ENCODE results near the gene MS4A12.
"Not testable (repeated sequence)": the region's sequence is repeated elsewhere in the genome, so short reads cannot be mapped to it uniquely, and the experiment has no call there.

Gene MS4A12, protein sequence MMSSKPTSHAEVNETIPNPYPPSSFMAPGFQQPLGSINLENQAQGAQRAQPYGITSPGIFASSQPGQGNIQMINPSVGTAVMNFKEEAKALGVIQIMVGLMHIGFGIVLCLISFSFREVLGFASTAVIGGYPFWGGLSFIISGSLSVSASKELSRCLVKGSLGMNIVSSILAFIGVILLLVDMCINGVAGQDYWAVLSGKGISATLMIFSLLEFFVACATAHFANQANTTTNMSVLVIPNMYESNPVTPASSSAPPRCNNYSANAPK

DNA sequence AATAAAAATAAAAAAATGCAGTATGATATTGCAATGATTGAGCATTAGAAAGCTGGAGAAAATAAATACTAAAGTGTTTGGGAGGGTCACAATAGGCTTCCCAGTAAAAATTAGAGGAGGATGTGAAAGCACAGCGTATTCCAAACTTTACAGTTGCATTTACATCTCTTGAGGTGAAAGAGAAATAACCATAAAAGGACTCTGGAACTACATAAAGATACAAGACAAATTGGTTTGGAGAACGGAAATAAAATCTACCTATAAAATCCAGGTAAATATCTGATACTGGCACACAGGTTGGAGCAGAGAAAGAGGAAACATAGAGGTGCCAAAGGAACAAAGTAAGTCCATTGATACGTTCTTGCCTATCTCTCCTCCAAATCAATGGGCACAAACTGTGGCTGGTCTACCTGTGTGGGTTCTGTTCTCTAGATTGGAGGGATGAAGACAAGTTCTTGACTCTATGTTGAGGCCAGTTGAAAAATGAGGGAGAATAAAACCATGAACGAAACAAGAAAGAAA, at the start of gene MS4A12:
MS4A12 (plus strand) TSS at position 291 of the 522 bp plus-strand sequence. CDS start 4,541 bp downstream, outside the sequence.
- no peak for DNase-seq (ENCODE audit: low read depth in 1 of 2, low spot score in 1 of 2)

DNA sequence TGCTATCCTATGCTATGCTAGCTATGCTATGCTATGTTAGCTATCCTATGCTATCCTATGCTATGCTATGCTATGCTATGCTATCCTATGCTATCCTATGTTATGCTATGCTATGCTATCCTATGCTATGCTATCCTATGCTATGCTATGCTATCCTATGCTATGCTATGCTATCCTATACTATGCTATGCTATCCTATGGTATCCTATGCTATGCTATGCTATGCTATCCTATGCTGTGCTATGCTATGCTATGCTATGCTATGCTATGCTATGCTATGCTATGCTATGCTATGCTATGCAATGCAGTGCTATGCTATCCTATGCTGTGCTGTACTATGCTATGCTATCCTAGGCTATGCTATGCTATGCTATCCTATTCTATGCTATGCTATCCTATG, 45.5 kb upstream of the MS4A12 start:
- no peak for DNase-seq (ENCODE audit: low read depth in 1 of 2, low spot score in 1 of 2)

DNA sequence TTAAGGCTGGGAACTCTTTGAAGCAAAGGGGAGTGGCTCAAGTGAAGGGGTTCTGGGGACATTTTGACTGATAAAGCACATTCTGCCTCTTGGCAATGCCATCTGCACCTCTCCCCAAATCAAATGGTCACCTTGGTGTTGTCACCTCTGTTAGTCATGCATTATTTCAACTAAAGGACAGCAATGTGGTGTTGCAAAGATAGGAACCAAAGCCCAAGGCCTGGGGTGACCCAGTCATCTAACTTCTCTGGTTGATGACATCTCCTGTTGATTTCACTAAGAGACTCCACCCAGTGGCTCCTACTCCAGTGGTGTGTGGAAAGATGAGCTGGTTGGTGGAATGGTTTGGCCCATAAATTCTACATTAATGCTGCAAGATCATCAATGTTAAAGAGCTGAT, 44.7 kb upstream of the MS4A12 start:
- DNase-seq (ENCODE audit: low read depth in 1 of 2, low spot score in 1 of 2), result no peak

DNA sequence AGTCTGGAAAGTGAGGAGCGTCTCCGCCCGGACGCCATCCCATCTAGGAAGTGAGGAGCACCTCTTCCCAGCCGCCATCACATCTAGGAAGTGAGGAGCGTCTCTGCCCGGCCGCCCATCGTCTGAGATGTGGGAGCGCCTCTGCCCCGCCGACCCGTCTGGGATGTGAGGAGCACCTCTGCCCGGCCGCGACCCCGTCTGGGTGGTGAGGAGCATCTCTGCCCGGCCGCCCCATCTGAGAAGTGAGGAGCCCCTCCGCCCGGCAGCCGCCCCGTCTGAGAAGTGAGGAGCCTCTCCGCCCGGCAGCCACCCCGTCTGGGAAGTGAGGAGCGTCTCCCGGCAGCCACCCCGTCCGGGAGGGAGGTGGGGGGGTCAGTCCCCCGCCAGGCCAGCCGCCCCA, 41.4 kb upstream of the MS4A12 start:
- not testable (repeated sequence) for DNase-seq (ENCODE audit: low read depth in 1 of 2, low spot score in 1 of 2)

DNA sequence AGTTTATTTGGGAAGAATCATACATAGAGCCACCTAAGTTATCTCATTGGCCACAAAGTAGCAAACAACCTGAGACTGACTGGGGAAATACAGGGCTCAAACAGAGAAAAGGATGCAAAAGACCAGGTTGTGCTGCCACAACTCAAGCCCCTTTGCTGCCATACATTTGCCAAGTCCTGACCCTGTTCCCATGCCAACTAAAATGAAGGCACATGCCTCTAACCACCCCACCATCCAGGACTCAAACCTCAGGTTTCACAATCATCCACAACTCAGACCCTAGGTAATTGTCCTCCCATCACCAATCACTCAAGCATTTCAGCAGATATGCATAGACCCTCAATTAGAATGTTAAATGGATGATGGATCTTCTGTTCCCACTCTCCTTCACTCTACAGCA, 38.4 kb upstream of the MS4A12 start:
- DNase-seq (ENCODE audit: low read depth in 1 of 2, low spot score in 1 of 2), result no peak

DNA sequence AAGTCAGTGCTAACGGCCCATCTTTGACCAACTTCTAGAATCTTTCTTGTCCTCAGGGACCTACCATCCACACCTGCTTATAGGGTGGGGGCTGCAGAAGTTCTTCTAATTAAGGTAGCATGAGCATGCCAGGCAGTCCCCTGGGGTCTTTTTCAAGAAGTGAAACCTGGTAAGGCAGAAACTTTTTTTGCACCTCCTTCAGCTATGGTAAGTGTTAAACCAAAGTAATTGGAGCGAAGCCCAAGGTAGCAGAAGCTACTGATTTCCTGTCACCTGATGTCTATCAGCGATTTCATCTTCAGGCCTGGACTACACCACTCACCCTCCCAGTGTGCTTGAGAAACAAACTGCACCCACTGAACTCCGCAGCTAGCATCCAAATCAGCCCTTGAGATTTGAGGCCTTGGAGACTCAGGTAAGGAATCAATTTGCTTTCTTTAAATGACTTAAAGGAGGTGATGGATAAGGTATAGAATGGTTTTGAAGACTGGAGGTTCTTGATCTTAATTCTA, 37.0 kb upstream of the MS4A12 start, which contains the start of gene MS4A1:
MS4A1 (plus strand) TSS at position 317 of the 512 bp plus-strand sequence. CDS start 6,528 bp downstream, outside the sequence.
- no peak for DNase-seq (ENCODE audit: low read depth in 1 of 2, low spot score in 1 of 2)

DNA sequence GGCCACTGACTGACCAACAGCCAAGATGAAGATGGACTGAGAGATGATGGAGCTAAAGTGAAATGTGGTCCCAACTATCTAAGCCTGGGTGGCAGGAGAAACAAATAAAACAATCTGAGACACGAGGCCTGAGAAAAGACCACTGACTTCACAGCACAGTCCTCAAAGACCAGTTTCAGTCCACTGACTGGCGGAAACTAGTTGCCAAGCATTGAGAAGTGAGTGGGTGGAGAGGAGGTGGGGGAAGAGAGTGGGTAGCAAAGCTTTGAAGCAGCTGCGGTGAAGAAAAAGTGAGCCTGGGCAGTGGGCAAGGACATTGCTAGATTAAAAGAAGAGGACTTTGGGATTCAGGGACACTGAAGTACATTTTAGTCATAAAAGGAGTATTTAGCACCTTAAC, 35.0 kb upstream of the MS4A12 start:
- no peak for DNase-seq (ENCODE audit: low read depth in 1 of 2, low spot score in 1 of 2)

DNA sequence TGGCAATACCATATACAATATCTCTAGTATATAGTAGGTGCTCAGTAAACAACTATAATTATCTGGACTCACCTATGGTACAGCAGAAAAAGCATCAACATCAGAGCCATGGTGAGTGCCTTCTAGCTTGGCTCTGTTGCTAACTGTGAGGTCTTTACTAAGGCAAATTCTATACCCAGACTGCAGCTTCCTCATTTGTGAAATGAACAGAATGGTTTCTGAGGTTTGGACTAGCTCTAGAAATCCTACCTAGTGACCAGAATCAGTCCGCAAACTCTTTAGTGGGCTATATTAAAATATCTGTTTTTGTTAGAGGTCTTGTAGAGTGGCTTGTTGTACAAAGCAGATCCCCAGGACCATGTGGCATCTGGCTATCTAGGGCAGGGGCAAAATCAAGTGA, 33.2 kb upstream of the MS4A12 start:
- DNase-seq (ENCODE audit: low read depth in 1 of 2, low spot score in 1 of 2), result no peak

DNA sequence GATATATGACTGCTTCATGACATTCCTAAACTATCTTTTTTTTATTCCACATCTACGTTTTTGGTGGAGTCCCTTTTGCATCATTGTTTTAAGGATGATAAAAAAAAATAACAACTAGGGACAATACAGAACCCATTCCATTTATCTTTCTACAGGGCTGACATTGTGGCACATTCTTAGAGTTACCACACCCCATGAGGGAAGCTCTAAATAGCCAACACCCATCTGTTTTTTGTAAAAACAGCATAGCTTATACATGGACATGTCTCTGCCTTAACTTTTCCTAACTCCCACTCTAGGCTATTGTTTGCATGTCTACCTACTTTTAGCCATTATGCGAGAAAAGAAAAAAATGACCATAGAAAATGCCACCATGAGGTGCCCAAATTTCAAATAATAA, 23.7 kb upstream of the MS4A12 start:
- DNase-seq (ENCODE audit: low read depth in 1 of 2, low spot score in 1 of 2), result no peak

DNA sequence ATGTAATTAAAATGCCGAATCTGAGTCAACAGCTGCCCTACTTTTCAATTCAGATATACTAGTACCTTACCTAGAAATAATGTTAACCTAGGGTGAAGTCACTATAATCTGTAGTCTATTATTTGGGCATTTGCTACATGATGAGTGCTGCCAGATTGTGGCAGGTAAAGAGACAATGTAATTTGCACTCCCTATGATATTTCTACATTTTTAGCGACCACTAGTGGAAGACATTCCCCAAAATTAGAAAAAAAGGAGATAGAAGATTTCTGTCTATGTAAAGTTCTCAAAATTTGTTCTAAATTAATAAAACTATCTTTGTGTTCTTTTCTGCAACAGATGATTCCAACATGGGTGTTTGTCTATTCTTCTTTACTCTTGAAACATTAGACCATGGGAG, 22.9 kb upstream of the MS4A12 start:
- DNase-seq (ENCODE audit: low read depth in 1 of 2, low spot score in 1 of 2), result no peak

DNA sequence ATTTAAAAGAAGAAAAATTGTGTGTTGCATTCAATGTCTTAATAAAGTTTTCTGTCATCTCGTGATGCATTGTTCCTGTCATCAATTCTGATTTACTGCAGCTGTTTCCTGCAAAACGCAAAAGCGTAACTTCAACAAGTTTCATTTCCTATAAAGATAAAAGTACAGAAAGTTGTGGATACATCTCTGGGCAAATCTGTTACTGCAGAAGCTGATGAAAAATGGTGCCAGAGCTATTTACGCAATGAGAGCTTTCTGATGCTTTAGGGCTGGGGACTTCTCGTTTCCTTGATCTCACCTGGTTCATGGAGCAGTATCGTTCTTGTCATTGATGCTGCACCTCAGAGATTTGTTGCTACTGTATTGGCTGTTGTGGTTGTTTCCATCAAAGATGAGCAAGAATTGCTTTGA, 15.5 kb upstream of the MS4A12 start:
- DNase-seq (ENCODE audit: low read depth in 1 of 2, low spot score in 1 of 2), result no peak

DNA sequence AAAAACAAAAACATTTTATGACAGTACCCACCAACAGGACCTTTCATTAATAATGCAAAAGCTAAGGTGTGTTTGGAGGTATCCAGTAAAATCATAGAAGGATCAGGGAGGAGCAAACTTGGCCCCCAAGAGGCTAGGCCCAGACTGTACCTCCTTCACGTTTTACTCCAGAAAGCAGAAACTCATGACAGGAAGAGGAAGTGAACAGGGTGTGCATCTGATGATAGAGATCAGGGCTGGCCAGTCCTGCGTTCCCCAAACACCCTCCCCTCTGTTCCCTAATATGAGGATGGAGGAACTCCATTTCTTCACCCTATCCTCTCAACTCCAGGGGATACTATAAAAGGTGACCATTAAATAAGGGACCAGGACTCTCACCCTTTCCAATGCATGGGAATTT, 10.2 kb upstream of the MS4A12 start:
- DNase-seq (ENCODE audit: low read depth in 1 of 2, low spot score in 1 of 2), result no peak

DNA sequence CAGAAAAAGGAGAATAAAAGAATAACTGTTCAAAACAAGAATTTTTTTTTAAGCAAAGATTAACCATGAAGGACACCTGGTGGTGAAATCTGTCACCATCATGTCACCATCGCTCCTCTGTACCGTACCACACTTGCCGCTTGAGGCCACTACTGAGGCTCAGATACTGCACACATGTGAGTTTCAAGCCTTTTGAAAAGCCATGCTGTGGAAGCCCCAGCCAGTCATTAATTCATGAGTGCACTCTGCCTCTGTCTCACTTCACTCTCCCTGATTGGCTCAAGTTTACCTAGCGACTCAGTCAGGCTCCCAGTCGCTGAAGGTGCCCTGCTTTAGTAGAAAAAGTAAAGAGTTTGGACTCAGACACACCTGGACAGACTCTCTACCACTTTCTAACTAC, 6.6 kb upstream of the MS4A12 start:
- no peak for DNase-seq (ENCODE audit: low read depth in 1 of 2, low spot score in 1 of 2)

DNA sequence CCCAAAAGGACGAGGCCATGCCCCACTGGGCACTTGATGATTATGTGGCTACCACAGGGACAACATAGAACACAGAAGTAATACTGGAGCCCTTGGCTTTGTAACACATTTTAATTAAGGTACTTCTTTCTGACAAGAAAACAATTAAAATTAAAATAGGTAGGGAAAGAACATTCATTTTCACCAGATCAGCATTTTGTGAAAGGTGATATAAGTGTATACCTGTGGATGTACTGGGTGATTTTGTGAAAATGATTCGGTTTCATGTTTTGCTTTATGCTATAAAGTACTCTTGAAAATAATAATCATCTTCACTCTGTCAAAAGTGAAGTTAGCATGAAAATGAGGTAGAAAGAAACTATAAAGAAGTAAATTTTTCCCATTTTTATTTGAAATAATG, 876 bp downstream of the MS4A12 start:
- no peak for DNase-seq (ENCODE audit: low read depth in 1 of 2, low spot score in 1 of 2)

DNA sequence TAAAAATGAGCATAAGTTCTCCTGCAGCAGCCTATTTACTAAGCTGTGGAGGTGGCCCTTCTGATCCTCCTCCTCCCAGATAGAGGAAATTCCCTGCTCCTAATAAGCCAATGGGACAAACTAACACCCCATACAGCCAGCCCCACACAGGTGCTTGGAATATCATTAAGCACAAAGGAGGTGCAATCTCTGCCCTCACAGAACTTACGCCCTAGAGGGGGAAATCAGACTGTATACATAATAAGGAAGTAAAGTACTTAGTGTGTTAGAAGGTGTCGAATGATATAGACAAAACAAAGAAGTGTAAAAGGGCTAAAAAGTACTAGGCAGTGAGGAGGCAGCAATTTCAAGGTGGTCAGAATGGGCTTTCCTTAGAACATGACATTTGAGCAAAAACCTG, 5.8 kb downstream of the MS4A12 start:
- DNase-seq (ENCODE audit: low read depth in 1 of 2, low spot score in 1 of 2), result no peak

DNA sequence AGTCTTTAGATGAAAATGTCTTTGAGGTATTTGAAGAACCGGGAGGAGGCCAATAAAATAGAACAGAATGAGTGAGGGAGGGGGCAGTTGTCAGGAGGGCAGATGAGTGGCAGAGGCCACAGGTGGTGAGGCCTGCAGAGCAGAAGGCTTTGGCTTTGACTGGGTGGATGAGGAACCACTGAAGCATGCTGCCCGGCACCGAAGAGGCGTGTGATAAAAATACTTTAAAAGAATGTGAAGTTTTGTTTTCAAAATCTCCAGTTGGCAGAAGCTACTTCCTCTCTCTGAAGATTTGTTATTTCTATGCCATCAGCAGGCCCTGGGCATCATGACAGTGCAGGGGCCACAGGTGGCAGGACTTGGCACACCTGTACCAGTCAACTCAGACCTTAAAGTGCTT, 6.3 kb downstream of the MS4A12 start:
- DNase-seq (ENCODE audit: low read depth in 1 of 2, low spot score in 1 of 2), result no peak

DNA sequence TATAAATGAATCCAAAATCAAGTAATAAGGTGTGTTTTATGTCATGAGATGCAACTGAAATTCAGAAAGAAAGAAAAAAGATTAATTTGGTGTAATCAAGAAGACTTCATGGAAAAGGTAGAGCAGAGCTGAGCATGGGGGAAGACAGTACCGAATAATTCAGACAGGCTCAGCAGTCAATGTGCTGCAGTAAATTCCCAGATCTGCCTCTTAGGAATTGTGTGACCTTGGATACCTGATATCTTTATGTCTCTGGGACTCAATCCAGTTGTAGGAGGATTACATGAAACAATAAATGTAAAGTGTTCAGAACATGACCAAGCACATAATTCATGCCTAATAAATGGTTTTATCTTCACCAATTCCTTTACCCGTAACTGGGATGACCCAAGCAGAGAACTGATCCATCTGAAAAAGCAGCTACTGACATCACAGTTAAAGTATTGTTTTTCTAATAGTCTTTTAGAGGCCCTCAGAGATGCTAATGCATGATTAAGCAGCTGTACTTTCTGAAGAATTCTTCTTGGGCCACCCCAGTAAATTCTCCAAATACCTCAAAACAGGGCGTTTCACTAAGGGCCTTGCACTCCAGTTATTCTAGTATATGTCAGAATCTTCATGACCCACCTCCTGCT, 7.8 kb downstream of the MS4A12 start:
- DNase-seq (ENCODE audit: low read depth in 1 of 2, low spot score in 1 of 2), result no peak

DNA sequence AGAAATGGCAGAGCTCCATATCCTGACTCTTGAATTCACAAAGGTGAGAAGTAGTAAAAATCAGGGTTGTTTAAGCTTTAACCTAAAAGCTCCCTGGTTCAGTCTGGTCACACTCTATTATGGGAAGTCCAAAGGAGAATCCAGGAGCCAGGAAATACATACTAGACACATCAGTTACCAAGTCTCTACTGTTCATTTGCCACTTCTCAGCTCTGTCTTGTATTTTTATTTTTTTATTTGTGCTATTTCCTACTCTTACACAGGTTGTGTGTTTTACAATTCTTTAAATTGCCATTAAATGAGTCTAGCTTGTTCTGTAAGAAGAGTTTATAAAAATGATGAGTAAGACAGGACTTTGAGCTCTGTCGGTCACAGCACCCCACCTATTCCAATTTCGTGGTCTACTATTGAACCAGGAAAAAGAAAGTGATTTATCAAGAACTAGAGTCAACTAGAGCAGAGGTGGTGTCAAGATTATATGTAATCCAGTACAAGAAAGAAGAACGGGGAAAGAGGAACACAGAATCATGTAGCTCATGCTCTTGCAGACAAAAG, 9.7 kb downstream of the MS4A12 start:
- no peak for DNase-seq (ENCODE audit: low read depth in 1 of 2, low spot score in 1 of 2)

DNA sequence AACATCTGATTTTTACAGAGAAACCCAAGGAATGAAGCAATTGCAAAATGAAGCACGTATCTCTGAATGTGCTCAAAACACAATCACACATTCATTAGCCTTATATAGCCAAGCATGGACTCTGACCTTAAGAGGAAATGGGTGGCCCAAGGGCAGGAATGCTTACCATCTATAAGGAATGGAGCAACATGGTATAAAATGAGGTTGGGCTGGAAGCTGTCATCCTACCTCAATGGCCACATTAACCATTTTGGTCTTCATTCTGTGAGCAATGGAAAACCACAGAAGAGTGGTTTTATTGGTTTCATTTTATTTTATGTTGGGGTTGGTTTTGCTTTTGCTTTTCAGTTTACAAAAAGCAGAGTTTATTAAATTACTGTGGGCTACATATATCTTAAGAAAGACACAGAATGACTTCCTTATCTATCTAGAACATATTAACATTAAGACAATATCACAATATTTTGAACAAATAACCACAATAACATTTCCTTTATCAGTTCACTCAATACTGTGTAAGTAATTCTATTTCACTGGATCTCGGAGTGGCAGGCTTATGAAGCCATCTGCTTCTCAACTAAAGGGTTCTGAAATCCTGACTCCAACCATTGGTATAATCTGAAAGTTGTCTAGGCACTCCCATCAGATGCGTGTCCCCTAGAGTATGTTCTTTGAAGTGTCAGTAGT, 11.8 kb downstream of the MS4A12 start:
- no peak for DNase-seq (ENCODE audit: low read depth in 1 of 2, low spot score in 1 of 2)

DNA sequence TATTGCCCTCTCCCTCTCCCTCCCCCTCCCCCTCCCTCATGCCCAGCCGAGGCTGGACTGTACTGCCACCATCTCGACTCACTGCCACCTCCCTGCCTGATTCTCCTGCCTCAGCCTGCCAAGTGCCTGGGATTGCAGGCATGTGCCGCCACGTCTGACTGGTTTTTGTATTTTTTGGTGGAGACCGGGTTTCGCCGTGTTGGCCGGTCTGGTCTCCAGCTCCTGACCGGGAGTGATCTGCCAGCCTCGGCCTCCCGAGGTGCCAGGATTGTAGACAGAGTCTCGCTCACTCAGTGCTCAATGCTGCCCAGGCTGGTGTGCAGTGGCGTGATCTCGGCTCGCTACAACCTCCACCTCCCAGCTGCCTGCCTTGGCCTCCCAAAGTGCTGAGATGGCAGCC, 17.0 kb downstream of the MS4A12 start:
- not testable (repeated sequence) for DNase-seq (ENCODE audit: low read depth in 1 of 2, low spot score in 1 of 2)

DNA sequence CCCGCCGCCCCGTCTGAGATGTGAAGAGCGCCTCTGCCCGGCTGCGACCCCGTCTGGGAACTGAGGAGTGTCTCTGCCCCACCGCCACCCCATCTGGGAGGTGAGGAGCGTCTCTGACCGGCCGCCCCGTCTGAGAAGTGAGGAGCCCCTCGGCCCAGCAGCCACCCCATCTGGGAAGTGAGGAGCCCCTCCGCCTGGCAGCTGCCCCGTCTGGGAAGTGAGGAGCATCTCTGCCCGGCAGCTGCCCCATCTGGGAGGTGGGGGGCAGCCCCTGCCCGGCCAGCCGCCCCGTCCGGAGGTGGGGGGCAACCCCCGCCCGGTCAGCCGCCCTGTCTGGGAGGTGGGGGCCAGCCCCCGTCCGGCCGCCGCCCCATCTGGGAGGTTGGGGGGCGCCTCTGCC, 17.6 kb downstream of the MS4A12 start:
- not testable (repeated sequence) for DNase-seq (ENCODE audit: low read depth in 1 of 2, low spot score in 1 of 2)

DNA sequence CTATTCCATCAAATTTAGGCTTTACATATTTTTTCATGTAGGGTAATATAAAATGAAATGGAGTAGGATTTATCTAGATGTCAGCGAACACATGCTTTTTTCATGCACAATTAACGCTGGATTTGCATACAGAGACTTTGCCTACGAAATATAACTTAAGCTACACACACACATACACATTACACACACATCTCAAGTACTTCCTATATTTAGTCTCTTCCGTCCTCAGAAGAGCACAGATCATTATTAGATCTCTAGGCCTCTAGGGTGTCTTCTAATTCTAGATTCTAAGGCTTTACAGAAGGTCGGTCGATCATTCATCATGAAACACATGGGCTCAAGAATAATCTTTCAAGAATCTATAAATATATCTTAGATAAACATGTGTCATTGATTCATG, 18.8 kb downstream of the MS4A12 start:
- DNase-seq (ENCODE audit: low read depth in 1 of 2, low spot score in 1 of 2), result no peak
